Lung (tissue), 12 donors: ENCODE data around the gene SLC19A1. TPM values are rescaled to one million over a fixed set of nuclear protein-coding genes. Genes with fewer than 3 reads are reported as not detected.

Experiments used
- ATAC-seq: fragments of 200-7000 bp; cut with Tn5 transposase; one replicate; pipeline ENCODE4 v1.9.1; 2020; ENCODE audit warnings: moderate number of reproducible peaks; ENCODE audit not compliant: insufficient read depth, low FRiP score
- DNase-seq, 3 donors: peaks; one replicate each; pipeline ENCODE4 v3.0.0-alpha.2; 2013 to 2017
- H3K27ac ChIP-seq, 2 donors: one replicate each; pipeline ENCODE4 v1.5.1; 2013; ENCODE audit warnings: mild to moderate bottlenecking in 2 of 2, moderate library complexity in 2 of 2, control low read depth in 1 of 2, inconsistent platforms in 1 of 2, low read depth in 1 of 2, low read length in 1 of 2
- H3K27me3 ChIP-seq, 3 donors: one replicate each; pipeline ENCODE4 v1.5.1; 2013; ENCODE audit warnings: low read length in 2 of 3; ENCODE audit not compliant: control insufficient read depth in 3 of 3, insufficient read depth in 3 of 3
- H3K36me3 ChIP-seq, 4 donors: one replicate each; pipeline ENCODE4 v1.5.1; 2013; ENCODE audit warnings: low read length in 4 of 4, mild to moderate bottlenecking in 1 of 4, moderate library complexity in 1 of 4; ENCODE audit not compliant: control insufficient read depth in 4 of 4, insufficient read depth in 4 of 4
- H3K4me1 ChIP-seq, 5 donors: one replicate each; pipeline ENCODE4 v1.5.1; 2013; ENCODE audit warnings: low read length in 5 of 5, mild to moderate bottlenecking in 2 of 5, moderate library complexity in 1 of 5; ENCODE audit not compliant: control insufficient read depth in 5 of 5, insufficient read depth in 5 of 5
- H3K4me3 ChIP-seq: one replicate; pipeline ENCODE4 v1.5.1; 2013; ENCODE audit warnings: mild to moderate bottlenecking, control low read depth, moderate library complexity
- H3K9ac ChIP-seq, 2 donors: one replicate each; pipeline ENCODE4 v1.5.1; 2013; ENCODE audit warnings: low read length in 2 of 2, control low read depth in 1 of 2; ENCODE audit not compliant: insufficient read depth in 1 of 2
- H3K9me3 ChIP-seq, 4 donors: one replicate each; pipeline ENCODE4 v1.5.1; 2013; ENCODE audit warnings: low read length in 3 of 4, mild to moderate bottlenecking in 1 of 4, moderate library complexity in 1 of 4; ENCODE audit not compliant: control insufficient read depth in 4 of 4, insufficient read depth in 3 of 4
- WGBS, 2 donors: extraction: QIAGEN DNeasy Blood & Tissue Kit; methylation state at CpG; one replicate each; pipeline ENCODE4 v1.1.7; 2013; 5-methylcytosine and 5-hydroxymethylcytosine counted together
- polyA plus RNA-seq, 2 donors: library from polyadenylated mRNA; stranded (reverse); fragments of 200-250 nt; gene quantifications; one replicate each; pipeline ENCODE4 v1.2.1, GENCODE V29; 2013
- total RNA-seq, 2 donors: library from RNA; depleted of rRNA in 1 of 2; stranded (reverse); fragments of >200 nt in 1 of 2; gene quantifications; one replicate each; pipeline ENCODE4 v1.2.1, GENCODE V29; 2014 to 2021
- TF ChIP-seq, protein P1 (sequence below): IDR thresholded peaks from 2 replicates; pipeline ENCODE4 v1.5.1; 2012; ENCODE audit warnings: mild to moderate bottlenecking; ENCODE audit errors: control extremely low read depth, extremely low read depth
- donor health status: control.
- donor health status: control.
- donor health status: Bipolar disorder and iron deficiency.
- donor health status: healthy.
- donor health status: DM: yes; HTN: yes; CAD: no.

The SLC19A1 gene
- total and polyA plus RNA-seq, 4 donors = 23.8 to 42.0 (median 26.2) TPM

DNA sequence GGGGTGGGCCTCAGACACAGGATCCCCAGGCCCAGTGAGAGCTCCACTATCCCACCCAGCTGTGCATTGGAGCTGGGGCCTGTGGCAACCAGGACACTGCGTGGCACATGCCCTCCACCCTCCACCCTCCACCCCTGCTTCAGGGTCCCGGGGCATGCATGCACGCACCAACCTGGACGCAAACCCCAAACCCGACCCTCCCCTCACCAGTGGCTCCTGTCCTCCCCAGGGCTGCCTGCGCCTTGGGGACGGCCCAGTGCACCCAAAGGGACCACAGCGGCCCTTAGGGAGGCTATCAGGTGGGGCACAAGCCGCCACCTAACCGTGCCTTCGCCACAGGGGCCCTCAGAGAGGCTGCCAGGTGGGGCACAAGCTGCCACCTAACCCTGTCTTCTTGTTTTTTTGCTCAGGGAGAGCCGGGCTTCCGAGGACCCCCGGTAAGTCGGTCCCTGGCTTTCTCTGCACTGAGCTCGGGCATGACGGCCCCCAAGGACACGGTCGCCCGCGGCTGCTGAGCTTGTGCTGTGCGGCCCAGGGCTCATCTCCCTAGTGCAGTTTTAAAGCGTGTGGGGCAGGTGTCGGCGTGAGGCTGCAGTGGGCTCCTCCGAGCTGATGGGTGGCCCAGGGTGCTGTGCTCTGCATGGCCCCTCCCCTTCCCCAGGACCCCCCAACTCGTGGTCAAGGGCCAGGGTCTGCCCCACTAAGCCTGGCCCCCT lies 47.9 kb downstream of the SLC19A1 start:
- no peaks in the 10 kb centered on the region for H3K9me3 ChIP-seq
- TF ChIP-seq, protein P1, sequence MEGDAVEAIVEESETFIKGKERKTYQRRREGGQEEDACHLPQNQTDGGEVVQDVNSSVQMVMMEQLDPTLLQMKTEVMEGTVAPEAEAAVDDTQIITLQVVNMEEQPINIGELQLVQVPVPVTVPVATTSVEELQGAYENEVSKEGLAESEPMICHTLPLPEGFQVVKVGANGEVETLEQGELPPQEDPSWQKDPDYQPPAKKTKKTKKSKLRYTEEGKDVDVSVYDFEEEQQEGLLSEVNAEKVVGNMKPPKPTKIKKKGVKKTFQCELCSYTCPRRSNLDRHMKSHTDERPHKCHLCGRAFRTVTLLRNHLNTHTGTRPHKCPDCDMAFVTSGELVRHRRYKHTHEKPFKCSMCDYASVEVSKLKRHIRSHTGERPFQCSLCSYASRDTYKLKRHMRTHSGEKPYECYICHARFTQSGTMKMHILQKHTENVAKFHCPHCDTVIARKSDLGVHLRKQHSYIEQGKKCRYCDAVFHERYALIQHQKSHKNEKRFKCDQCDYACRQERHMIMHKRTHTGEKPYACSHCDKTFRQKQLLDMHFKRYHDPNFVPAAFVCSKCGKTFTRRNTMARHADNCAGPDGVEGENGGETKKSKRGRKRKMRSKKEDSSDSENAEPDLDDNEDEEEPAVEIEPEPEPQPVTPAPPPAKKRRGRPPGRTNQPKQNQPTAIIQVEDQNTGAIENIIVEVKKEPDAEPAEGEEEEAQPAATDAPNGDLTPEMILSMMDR = no peak
- no peak overlapping the region for H3K4me3 ChIP-seq
- DNase-seq (no peak), ATAC-seq (no peak)
- H3K27me3 ChIP-seq = no peaks in the 10 kb centered on the region
- peaks cover 0 to 26% (median 2%) of the 10 kb centered on the region in 4 donors for H3K36me3 ChIP-seq
- 93 to 97% methylated on average over 27 of the region's 27 CpGs for WGBS, 2 donors
- H3K9ac ChIP-seq = no peak overlapping the region
- no peaks in the 10 kb centered on the region for H3K4me1 ChIP-seq
- no peak overlapping the region for H3K27ac ChIP-seq

DNA sequence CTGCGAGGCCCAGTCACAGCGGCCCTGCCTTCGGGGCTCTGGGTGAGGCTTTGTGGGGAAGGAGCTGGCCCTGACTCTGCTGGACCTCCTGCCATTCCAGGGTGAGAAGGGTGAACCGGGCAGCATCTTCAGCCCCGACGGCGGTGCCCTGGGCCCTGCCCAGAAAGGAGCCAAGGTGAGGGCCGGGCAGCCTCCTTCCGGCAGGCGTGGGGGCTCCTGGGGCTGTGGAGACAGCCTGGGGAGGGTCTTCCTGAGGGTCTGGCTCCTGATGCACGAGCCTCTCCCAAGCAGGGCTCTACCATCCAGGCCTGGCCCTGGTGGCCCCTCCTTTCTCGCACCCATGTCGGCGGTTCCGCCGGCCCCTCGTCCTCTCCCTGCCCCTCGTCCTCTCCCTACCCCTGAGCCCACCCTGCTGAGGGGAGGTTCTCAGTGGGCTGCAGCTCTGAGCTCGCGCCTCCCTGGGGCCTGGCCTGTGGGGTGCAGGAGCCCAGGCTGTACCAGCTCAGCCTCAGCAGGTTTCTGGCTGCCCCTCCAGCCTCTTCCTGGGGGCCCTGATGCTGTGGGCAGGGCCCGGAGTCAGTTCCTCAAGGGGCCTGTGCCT lies 48.7 kb downstream of the SLC19A1 start:
- Histone ChIP-seq H3K36me3 (peaks cover 0 to 23% (median 2%) of the 10 kb centered on the region in 4 donors), H3K4me3 (no peak overlapping the region), H3K27me3 (no peaks in the 10 kb centered on the region), H3K4me1 (no peaks in the 10 kb centered on the region), H3K9me3 (no peaks in the 10 kb centered on the region), H3K27ac (no peak overlapping the region), H3K9ac (no peak overlapping the region)
- WGBS, 2 donors = 94% methylated on average over 20 to 21 of the region's 21 CpGs
- TF ChIP-seq, protein P1 = no peak
- ATAC-seq (no peak), DNase-seq (no peak)

DNA sequence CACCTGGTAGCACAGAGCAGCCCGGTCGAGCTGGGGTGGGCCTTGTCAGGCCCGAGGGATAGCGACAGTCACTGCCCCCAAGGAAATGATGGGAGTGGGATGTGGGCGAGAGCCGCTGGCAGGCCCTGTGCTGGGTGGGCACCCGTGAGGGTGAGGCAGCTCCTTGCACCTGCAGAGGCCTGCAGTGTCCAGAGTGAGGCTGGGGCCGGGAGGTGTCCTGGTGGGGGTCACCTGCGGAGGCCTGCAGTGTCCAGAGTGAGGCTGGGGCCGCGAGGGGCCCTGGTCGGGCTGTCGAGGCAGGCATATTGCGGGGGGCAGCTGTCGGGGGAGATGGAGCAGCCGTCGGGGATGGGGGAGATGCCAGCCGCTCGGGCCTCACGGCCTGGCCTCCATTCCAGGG lies 49.5 kb downstream of the SLC19A1 start:
- DNase-seq (no peak), ATAC-seq (no peak)
- Histone ChIP-seq H3K27me3 (no peaks in the 10 kb centered on the region), H3K4me3 (no peak overlapping the region), H3K9me3 (no peaks in the 10 kb centered on the region), H3K4me1 (no peaks in the 10 kb centered on the region), H3K27ac (no peak overlapping the region), H3K36me3 (peaks cover 0 to 21% (median 2%) of the 10 kb centered on the region in 4 donors), H3K9ac (no peak overlapping the region)
- 91 to 96% methylated on average over 19 to 20 of the region's 20 CpGs for WGBS, 2 donors
- TF ChIP-seq, protein P1 = no peak
